Astrocyte (in vitro differentiated cells and primary cell): ENCODE measurements around the gene RIN1. TPM values are rescaled to one million over a fixed set of nuclear protein-coding genes. Genes with fewer than 3 reads are reported as not detected.

Experiments used
- DNase-seq: peaks from one replicate; pipeline ENCODE4 v3.0.0-alpha.2; 2010; ENCODE audit warnings: low read depth
- FAIRE-seq: peaks from 2 replicates; lab custom pipeline; 2011; peaks lifted over from hg19 to GRCh38; lab: Jason Lieb, UNC
- H2AFZ ChIP-seq: 2 replicates; pipeline ENCODE4 v1.6.0; 2012; ENCODE audit warnings: low read depth, low read length, inconsistent platforms
- H3K27ac ChIP-seq: 2 replicates; pipeline ENCODE4 v1.5.1; 2011; ENCODE audit warnings: low read depth, low read length, inconsistent platforms
- H3K27me3 ChIP-seq: 2 replicates; pipeline ENCODE4 v1.6.0; 2011; ENCODE audit warnings: low read length, inconsistent platforms; ENCODE audit not compliant: insufficient read depth
- H3K36me3 ChIP-seq: 2 replicates; pipeline ENCODE4 v1.5.1; 2011; ENCODE audit warnings: low read length, inconsistent platforms; ENCODE audit not compliant: insufficient read depth
- H3K4me1 ChIP-seq: 2 replicates; pipeline ENCODE4 v1.5.1; 2011; ENCODE audit warnings: low read length, inconsistent platforms; ENCODE audit not compliant: insufficient read depth
- H3K4me2 ChIP-seq: 2 replicates; pipeline ENCODE4 v1.6.0; 2012; ENCODE audit warnings: low read length, inconsistent platforms
- H3K4me3 ChIP-seq: 2 replicates; pipeline ENCODE4 v1.5.1; 2011; ENCODE audit warnings: low read depth, mild to moderate bottlenecking, low read length, inconsistent platforms; ENCODE audit not compliant: insufficient read depth
- H3K79me2 ChIP-seq: 2 replicates; pipeline ENCODE4 v1.6.0; 2012; ENCODE audit warnings: mild to moderate bottlenecking, low read length, inconsistent platforms; ENCODE audit not compliant: insufficient read depth
- H3K9ac ChIP-seq: 2 replicates; pipeline ENCODE4 v1.6.0; 2012; ENCODE audit warnings: mild to moderate bottlenecking, low read length, inconsistent platforms
- H3K9me3 ChIP-seq: 2 replicates; pipeline ENCODE4 v1.5.1; 2012; ENCODE audit warnings: low read depth, mild to moderate bottlenecking, low read length, inconsistent platforms; ENCODE audit not compliant: insufficient read depth
- H4K20me1 ChIP-seq: 2 replicates; pipeline ENCODE4 v1.6.0; 2012; ENCODE audit warnings: low read length, inconsistent platforms; ENCODE audit not compliant: insufficient read depth
- H3K27ac Mint-ChIP-seq: one replicate; pipeline ENCODE4 v1.8.0; 2021; ENCODE audit warnings: mild to moderate bottlenecking, mixed read lengths; ENCODE audit not compliant: unreplicated experiment
- H3K27me3 Mint-ChIP-seq: one replicate; pipeline ENCODE4 v1.8.0; 2021; ENCODE audit warnings: low read depth, mixed read lengths; ENCODE audit not compliant: unreplicated experiment
- H3K36me3 Mint-ChIP-seq: one replicate; pipeline ENCODE4 v1.8.0; 2021; ENCODE audit warnings: low read depth, mixed read lengths; ENCODE audit not compliant: unreplicated experiment
- H3K4me1 Mint-ChIP-seq: one replicate; pipeline ENCODE4 v1.8.0; 2021; ENCODE audit warnings: low read depth, mixed read lengths; ENCODE audit not compliant: unreplicated experiment
- H3K4me3 Mint-ChIP-seq: one replicate; pipeline ENCODE4 v1.8.0; 2021; ENCODE audit warnings: mild to moderate bottlenecking, moderate library complexity, mixed read lengths; ENCODE audit not compliant: unreplicated experiment
- H3K9me3 Mint-ChIP-seq: one replicate; pipeline ENCODE4 v1.8.0; 2021; ENCODE audit warnings: mild to moderate bottlenecking, mixed read lengths; ENCODE audit not compliant: unreplicated experiment
- EZH2 ChIP-seq: IDR thresholded peaks from 2 replicates; pipeline ENCODE4 v1.6.1; 2012; ENCODE audit warnings: mild to moderate bottlenecking, low read length, inconsistent platforms; ENCODE audit not compliant: insufficient read depth
- total RNA-seq: library from RNA; stranded (reverse); gene quantifications from 2 replicates; pipeline ENCODE4 v1.2.1, GENCODE V29; 2021
- TF ChIP-seq, protein P1 (sequence below): IDR thresholded peaks from 2 replicates; pipeline ENCODE4 v1.5.1; 2011; ENCODE audit warnings: low read depth, mild to moderate bottlenecking, inconsistent platforms, low read length, moderate library complexity; ENCODE audit not compliant: insufficient read depth

Gene RIN1
- total RNA-seq, 1 donor from 2014 or later: 12.0 TPM

DNA sequence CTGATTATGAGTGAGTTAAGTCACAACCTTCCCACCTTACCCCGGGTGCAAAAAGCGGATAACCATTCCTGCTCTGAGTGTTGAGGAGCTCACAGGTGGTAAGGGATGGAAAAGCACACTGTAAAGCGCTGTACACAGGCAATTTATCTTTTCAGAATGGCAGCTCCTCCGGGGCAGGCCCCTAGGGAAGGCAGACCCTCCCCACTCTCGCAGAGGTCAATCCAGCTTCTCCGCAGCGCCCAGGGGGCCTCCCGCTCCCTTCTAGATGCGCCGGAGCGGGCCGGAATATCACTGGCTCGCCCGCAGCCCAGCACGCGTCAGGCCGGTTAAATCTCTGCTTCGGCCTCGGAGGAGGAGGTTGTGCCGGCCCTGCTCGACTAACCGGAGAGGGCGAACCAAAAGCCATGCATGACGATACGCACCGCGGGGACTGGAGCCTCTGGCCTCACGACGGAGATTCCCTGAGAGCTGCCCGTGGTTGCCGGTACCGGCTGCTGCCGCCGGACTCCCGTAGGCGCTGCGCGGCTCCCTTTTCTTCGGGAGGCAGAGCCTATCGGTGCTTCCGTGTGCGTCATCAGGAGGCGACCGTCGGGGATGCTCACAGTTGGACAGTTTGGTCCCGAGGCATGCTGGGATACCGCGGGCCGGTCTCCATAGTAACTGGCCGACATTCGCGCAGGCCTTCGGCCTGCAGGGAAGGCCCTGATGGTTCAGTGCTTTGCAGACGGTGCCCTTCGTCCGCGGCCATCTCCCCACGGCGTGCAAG lies 8.5 kb upstream of the RIN1 start, which contains the start of gene BRMS1:
Gene BRMS1 (minus strand): TSS at position 555 of the 766 bp plus-strand sequence. CDS start 2,870 bp downstream, outside the sequence.
- TF ChIP-seq EZH2: no peak
- TF ChIP-seq, protein P1, sequence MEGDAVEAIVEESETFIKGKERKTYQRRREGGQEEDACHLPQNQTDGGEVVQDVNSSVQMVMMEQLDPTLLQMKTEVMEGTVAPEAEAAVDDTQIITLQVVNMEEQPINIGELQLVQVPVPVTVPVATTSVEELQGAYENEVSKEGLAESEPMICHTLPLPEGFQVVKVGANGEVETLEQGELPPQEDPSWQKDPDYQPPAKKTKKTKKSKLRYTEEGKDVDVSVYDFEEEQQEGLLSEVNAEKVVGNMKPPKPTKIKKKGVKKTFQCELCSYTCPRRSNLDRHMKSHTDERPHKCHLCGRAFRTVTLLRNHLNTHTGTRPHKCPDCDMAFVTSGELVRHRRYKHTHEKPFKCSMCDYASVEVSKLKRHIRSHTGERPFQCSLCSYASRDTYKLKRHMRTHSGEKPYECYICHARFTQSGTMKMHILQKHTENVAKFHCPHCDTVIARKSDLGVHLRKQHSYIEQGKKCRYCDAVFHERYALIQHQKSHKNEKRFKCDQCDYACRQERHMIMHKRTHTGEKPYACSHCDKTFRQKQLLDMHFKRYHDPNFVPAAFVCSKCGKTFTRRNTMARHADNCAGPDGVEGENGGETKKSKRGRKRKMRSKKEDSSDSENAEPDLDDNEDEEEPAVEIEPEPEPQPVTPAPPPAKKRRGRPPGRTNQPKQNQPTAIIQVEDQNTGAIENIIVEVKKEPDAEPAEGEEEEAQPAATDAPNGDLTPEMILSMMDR: no peak
- Mint-ChIP-seq H3K36me3 (peaks cover 2% of the 10 kb centered on the region), H3K27ac (peak within 1 kb of the TSS; percentile 97), H3K9me3 (peaks cover 1% of the 10 kb centered on the region), H3K27me3 (no peaks in the 10 kb centered on the region), H3K4me3 (peak within 1 kb of the TSS; percentile 98), H3K4me1 (peaks cover 21% of the 10 kb centered on the region)
- H3K4me2 ChIP-seq: peak within 1 kb of the TSS; percentile 96
- H3K4me3 ChIP-seq: peak within 1 kb of the TSS; percentile 86
- peaks cover 34% of the 10 kb centered on the region for H3K79me2 ChIP-seq
- FAIRE-seq (no peak), DNase-seq (peak; percentile 94)
- H2AFZ ChIP-seq: peak within 1 kb of the TSS; percentile 87
- peaks cover 33% of the 10 kb centered on the region for H3K4me1 ChIP-seq
- peaks cover 31% of the 10 kb centered on the region for H4K20me1 ChIP-seq
- H3K27me3 ChIP-seq: no peaks in the 10 kb centered on the region
- peaks cover 3% of the 10 kb centered on the region for H3K36me3 ChIP-seq
- H3K9me3 ChIP-seq: no peaks in the 10 kb centered on the region
- peak within 1 kb of the TSS; percentile 61 for H3K27ac ChIP-seq
- H3K9ac ChIP-seq: peak within 1 kb of the TSS; percentile 90

DNA sequence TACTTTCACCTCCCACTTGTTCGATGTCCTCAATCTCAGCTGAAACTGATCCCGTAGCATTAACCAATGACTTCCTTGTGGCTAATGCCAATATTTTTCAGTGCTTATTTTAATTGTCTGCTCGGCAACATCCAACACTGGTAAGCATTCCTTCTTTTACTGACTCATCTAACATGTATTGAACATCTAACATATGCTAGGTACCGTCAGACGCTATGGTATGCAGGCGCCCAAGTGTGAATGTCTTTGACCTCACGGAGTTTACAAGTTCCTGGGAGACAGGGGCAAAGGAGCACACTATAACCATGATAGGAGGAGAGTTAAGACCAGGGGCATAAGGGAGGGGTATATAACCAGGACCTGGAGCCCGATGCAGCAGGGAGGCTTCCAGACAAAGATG lies 6.9 kb upstream of the RIN1 start:
- H3K4me3 ChIP-seq: no peak overlapping the region
- TF ChIP-seq EZH2: no peak
- TF ChIP-seq, protein P1: no peak
- no peak overlapping the region for H3K9ac ChIP-seq
- Mint-ChIP-seq H3K27me3 (no peaks in the 10 kb centered on the region), H3K4me1 (peaks cover 28% of the 10 kb centered on the region), H3K36me3 (peaks cover 7% of the 10 kb centered on the region), H3K4me3 (peak overlapping the region; percentile 98), H3K9me3 (peaks cover 1% of the 10 kb centered on the region), H3K27ac (no peak overlapping the region)
- no peaks in the 10 kb centered on the region for H3K27me3 ChIP-seq
- H3K9me3 ChIP-seq: no peaks in the 10 kb centered on the region
- H3K36me3 ChIP-seq: peaks cover 3% of the 10 kb centered on the region
- peaks cover 34% of the 10 kb centered on the region for H3K79me2 ChIP-seq
- H2AFZ ChIP-seq: no peak overlapping the region
- H3K27ac ChIP-seq: no peak overlapping the region
- DNase-seq (no peak), FAIRE-seq (no peak)
- peak overlapping the region; percentile 96 for H3K4me2 ChIP-seq
- peaks cover 38% of the 10 kb centered on the region for H3K4me1 ChIP-seq
- peaks cover 31% of the 10 kb centered on the region for H4K20me1 ChIP-seq
